Measurements from ENCODE around the gene SYNE3.

GRCh38 chr14:95479494-95479893 lies 37.0 kb downstream of the SYNE3 start:
- TF ChIP-seq EZH2 (IDR thresholded peaks at IDR 0.05): no peak
- TF ChIP-seq POLR2AphosphoS5 (IDR thresholded peaks at IDR 0.05; ENCODE audit: borderline replicate concordance, low read depth, low read length): no peak
- no peak for TF ChIP-seq FOXP2 (optimal IDR thresholded peaks at IDR 0.05; ENCODE audit: control extremely low read depth, extremely low read length, insufficient read depth)

Data from SK-N-MC (cell line).